GM10248 (cell line): ENCODE data around the gene DGLUCY.

Experiments used
- CTCF ChIA-PET: fragments of 300-600 bp; sonication (Branson Sonifier 250); formaldehyde crosslinking; extraction: SDS; loops from one replicate; lab custom pipeline; 2021; ENCODE audit warnings: antibody characterized with exemption; lab: Yijun Ruan, JAX
- POLR2A ChIA-PET: fragments of 350-650 bp; sonication (Branson Sonifier 250); formaldehyde crosslinking; extraction: SDS; loops from one replicate; lab custom pipeline; 2020; ENCODE audit warnings: antibody characterized with exemption; lab: Yijun Ruan, JAX
- DNase-seq: peaks from one replicate; pipeline ENCODE4 v3.0.0; 2012; ENCODE audit errors: extremely low spot score
- TF ChIP-seq, protein P1 (sequence below): IDR thresholded peaks from 2 replicates; pipeline ENCODE4 v1.5.1; 2012; ENCODE audit warnings: mild to moderate bottlenecking, low read depth; ENCODE audit errors: extremely low read depth, missing control alignments, control extremely low read depth

The DGLUCY gene

DNA sequence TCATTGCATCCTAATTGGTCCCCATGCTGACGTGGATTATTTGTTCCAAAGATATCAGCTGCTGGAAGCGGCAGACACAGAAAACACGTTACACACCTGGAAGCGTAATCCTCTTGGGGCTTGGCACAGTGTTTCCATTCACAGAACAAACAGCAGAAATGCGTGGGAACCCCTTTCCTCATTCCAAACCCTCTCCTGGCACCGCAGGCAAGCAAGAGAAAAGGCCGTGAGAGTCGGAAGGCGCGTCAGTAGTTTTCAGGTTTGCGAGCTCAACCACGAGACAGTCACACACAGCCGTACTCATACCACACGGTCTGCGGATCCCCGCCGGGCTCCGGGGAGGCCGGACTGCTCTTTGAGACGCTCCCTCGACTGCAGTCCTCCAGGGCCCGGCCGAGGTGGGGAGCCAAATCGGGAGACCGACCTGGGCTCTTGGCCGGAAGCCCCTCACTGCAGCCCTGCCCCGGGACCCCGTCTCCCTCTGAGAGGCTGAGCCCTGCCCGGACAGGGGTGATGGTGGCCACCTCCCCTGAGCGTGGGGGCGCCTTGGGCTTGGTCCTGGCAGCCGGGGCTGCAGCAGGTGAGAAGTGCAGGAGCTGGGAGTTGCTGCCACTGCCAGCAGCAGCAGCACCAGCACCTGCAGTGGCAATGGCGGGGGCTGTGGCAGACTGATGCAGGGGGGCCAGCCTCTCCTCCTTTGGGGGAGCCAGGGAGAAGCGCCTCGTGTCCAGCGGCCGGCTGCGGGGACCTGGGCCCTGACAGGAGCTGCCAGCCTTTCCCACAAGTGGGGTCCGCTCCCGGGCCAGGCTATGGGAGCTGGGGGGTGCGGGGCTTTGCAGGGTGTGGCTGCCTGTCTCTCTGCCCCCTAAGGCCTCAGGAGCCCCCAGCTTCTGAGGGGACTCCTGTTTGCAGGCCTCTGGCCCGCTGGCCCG is 158.7 kb downstream of the DGLUCY start:
- CTCF ChIA-PET: interaction anchor here (1.0 to 2.3 kb wide), 4 partner anchors 13 to 97 kb away, joined by 3 to 7 read pairs (median 5); no protein-coding TSS in a partner anchor
- POLR2A ChIA-PET: no interaction called here
- no peak for DNase-seq
- TF ChIP-seq, protein P1, sequence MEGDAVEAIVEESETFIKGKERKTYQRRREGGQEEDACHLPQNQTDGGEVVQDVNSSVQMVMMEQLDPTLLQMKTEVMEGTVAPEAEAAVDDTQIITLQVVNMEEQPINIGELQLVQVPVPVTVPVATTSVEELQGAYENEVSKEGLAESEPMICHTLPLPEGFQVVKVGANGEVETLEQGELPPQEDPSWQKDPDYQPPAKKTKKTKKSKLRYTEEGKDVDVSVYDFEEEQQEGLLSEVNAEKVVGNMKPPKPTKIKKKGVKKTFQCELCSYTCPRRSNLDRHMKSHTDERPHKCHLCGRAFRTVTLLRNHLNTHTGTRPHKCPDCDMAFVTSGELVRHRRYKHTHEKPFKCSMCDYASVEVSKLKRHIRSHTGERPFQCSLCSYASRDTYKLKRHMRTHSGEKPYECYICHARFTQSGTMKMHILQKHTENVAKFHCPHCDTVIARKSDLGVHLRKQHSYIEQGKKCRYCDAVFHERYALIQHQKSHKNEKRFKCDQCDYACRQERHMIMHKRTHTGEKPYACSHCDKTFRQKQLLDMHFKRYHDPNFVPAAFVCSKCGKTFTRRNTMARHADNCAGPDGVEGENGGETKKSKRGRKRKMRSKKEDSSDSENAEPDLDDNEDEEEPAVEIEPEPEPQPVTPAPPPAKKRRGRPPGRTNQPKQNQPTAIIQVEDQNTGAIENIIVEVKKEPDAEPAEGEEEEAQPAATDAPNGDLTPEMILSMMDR: no peak

DNA sequence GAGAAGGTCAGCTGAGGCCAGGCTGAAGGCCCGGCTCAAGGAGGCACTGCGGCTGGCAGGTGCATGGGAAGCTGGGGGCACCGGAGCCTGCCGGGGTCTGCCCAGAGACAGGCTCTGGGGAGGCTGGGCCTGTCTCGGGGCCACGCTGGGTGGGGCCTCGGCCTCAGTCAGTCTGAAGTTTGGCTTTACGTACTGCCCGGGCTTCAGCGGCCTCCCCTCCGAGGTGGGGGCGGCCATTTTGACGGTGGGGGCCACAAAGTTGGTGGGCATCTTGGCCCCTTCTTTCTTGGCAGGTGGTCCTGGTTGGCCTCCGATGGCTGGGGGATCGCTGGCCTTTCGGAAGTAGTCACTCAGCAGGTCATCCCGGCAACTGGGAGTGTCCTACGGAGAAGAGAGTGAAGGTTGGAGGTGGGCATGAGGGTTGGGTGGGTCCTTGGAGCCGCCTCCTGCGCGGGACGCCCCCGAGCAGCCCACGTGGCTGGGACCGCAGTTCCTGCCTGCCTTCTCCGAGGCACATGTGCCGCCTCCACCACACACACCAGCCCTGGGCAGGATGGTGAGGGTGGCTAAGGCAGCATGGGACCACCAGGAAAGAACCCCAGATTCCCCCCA is 159.5 kb downstream of the DGLUCY start:
- CTCF ChIA-PET: interaction anchor here (1.0 to 2.3 kb wide), 3 partner anchors 12 to 98 kb away, joined by 3 to 7 read pairs (median 5); no protein-coding TSS in a partner anchor
- TF ChIP-seq, protein P1: no peak
- POLR2A ChIA-PET: no interaction called here
- no peak for DNase-seq

DNA sequence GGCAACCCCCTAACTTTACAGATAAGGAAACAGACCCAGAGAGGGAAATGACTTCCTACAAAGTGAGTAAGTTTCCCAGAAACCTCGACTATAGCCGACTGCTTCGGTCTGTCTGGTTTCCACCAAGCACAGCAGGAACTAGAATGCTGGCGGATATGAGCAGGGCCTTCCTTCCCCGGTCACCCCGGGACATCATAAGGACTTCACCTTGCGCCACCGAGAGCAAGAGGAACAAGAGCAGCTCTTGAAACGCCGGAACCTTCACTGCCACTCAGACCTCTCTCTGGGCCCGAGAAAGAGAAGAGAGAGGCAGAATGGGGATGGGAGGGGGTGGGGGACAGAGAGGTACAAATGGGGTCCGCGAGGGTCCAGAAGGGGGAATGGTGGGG is 160.0 kb downstream of the DGLUCY start:
- ChIA-PET CTCF (interaction anchor here (1.0 kb wide), 1 partner anchor 16 kb away, joined by 3 read pairs; no protein-coding TSS in a partner anchor), POLR2A (no interaction called here)

DNA sequence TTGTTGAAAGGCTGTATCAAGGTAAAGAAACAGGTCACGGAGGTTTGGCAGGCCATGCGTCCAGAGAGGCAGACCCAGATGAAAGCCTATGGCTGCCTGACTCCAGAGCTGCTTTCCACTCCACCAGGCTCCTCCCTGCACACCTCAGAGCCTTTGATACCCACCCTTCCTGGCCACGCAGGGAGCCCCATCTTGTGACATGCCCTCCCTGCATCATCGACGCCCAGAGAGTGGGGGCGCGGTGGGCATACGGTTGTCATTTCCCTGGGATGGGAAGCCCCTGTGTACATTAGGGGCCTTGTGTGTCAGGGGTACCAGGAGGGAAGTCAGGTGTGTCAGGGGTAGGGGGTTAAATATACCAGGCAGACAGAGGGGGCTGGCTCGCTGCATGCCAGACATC is 160.9 kb downstream of the DGLUCY start:
- ChIA-PET POLR2A (no interaction called here), CTCF (interaction anchor here (0.6 to 8.0 kb wide), 4 partner anchors 13 to 145 kb away, joined by 3 to 59 read pairs (median 14); no protein-coding TSS in a partner anchor)
- no peak for DNase-seq
- TF ChIP-seq, protein P1: no peak

More for the DNA sequence above, 160.0 kb downstream of the DGLUCY start:
- TF ChIP-seq, protein P1: no peak
- no peak for DNase-seq
